Naive thymus-derived CD4-positive, alpha-beta T cell (primary cell): ENCODE results near the gene DHX15. TPM values are rescaled to one million over a fixed set of nuclear protein-coding genes. Genes with fewer than 3 reads are reported as not detected.
A peak's percentile ranks its signal among the peaks of the same experiment; 100 is the strongest.

Experiments
- ATAC-seq: fragments of 150-1000 bp; cut with Tn5 transposase; 2 replicates; pipeline ENCODE4 v1.10.0; 2021; ENCODE audit warnings: mild to moderate bottlenecking, moderate library complexity
- CTCF ChIA-PET: fragments of 350-600 bp; sonication (Branson Sonifier 250); formaldehyde crosslinking; loops from one replicate; lab custom pipeline; 2021; ENCODE audit warnings: antibody characterized with exemption; lab: Charles Lee
- POLR2A ChIA-PET: fragments of 350-600 bp; sonication (Branson Sonifier 250); formaldehyde crosslinking; loops from one replicate; lab custom pipeline; 2021; ENCODE audit warnings: antibody characterized with exemption, inconsistent platforms; lab: Charles Lee
- DNase-seq, 9 donors: peaks; one replicate each; pipeline versions ENCODE4 v3.0.0 to v3.0.0-alpha.2; 2020 to 2022; ENCODE audit warnings: mixed read lengths in 1 of 9
- H3K27ac ChIP-seq: one replicate; pipeline ENCODE4 v1.7.0; 2013; ENCODE audit warnings: mild to moderate bottlenecking, low read depth, low read length, moderate library complexity
- H3K27me3 ChIP-seq, 2 donors: one replicate each; pipeline ENCODE4 v1.7.0; 2013; ENCODE audit warnings: low read length in 2 of 2, mild to moderate bottlenecking in 2 of 2, moderate library complexity in 2 of 2; ENCODE audit not compliant: control insufficient read depth in 2 of 2, insufficient read depth in 2 of 2
- H3K36me3 ChIP-seq, 3 experiments: 1 replicate in 2 of 3; 2 replicates in 1 of 3; pipeline ENCODE4 v1.7.0; 2013; ENCODE audit warnings: low read length in 3 of 3, mild to moderate bottlenecking in 3 of 3, moderate library complexity in 1 of 3; ENCODE audit not compliant: insufficient read depth in 3 of 3, control insufficient read depth in 2 of 3
- H3K4me1 ChIP-seq, 2 donors: one replicate each; pipeline ENCODE4 v1.7.0; 2013; ENCODE audit warnings: low read length in 2 of 2, mild to moderate bottlenecking in 2 of 2, moderate library complexity in 1 of 2; ENCODE audit not compliant: control insufficient read depth in 2 of 2, insufficient read depth in 2 of 2
- H3K4me3 ChIP-seq: 2 replicates; pipeline ENCODE4 v1.7.0; 2013; ENCODE audit warnings: mild to moderate bottlenecking, low read length
- H3K9me3 ChIP-seq, 3 experiments: 1 replicate in 2 of 3; 2 replicates in 1 of 3; pipeline ENCODE4 v1.7.0; 2013; ENCODE audit warnings: low read length in 3 of 3; ENCODE audit not compliant: control insufficient read depth in 2 of 3
- H3K27ac Mint-ChIP-seq, 9 donors: one replicate each; pipeline ENCODE4 v1.8.0; 2020 to 2022; ENCODE audit warnings: mixed read lengths in 9 of 9, mild to moderate bottlenecking in 8 of 9, moderate library complexity in 5 of 9, inconsistent platforms in 2 of 9
- H3K27me3 Mint-ChIP-seq, 5 donors: one replicate each; pipeline ENCODE4 v1.8.0; 2021 to 2022; ENCODE audit warnings: mixed read lengths in 5 of 5, mild to moderate bottlenecking in 1 of 5
- H3K36me3 Mint-ChIP-seq, 5 donors: one replicate each; pipeline ENCODE4 v1.8.0; 2020 to 2022; ENCODE audit warnings: mixed read lengths in 5 of 5, mild to moderate bottlenecking in 3 of 5, inconsistent platforms in 1 of 5
- H3K4me1 Mint-ChIP-seq, 7 donors: one replicate each; pipeline ENCODE4 v1.8.0; 2020 to 2022; ENCODE audit warnings: mixed read lengths in 7 of 7, mild to moderate bottlenecking in 3 of 7, inconsistent platforms in 1 of 7
- H3K4me3 Mint-ChIP-seq, 10 donors: one replicate each; pipeline ENCODE4 v1.8.0; 2020 to 2022; ENCODE audit warnings: mild to moderate bottlenecking in 10 of 10, mixed read lengths in 10 of 10, moderate library complexity in 6 of 10, inconsistent platforms in 2 of 10
- H3K9me3 Mint-ChIP-seq, 11 donors: one replicate each; pipeline ENCODE4 v1.8.0; 2020 to 2022; ENCODE audit warnings: mixed read lengths in 11 of 11, mild to moderate bottlenecking in 4 of 11, inconsistent platforms in 1 of 11, moderate library complexity in 1 of 11
- intact Hi-C, 2 donors: fragments of 100-400 bp; cut with micrococcal nuclease; formaldehyde crosslinking; loops; one replicate each; pipeline ENCODE4 v1.15.1; 2023
- polyA plus RNA-seq, 2 donors: library from polyadenylated mRNA; unstranded; fragments of 300-500 nt; fragmentation: Illumina TruSeq; gene quantifications; one replicate each; pipeline ENCODE4 v1.2.3, GENCODE V29; 2021
- total RNA-seq, 6 experiments: library from RNA in 5 of 6; stranded (reverse) in 5 of 6; gene quantifications; 1 replicate in 5 of 6; 2 replicates in 1 of 6; pipeline ENCODE4 v1.2.3 and lab custom pipeline; 2021 to 2026

DHX15 gene
- total and polyA plus RNA-seq, 7 experiments from 2014 or later, result 44.5 to 186 (median 139) TPM

DNA sequence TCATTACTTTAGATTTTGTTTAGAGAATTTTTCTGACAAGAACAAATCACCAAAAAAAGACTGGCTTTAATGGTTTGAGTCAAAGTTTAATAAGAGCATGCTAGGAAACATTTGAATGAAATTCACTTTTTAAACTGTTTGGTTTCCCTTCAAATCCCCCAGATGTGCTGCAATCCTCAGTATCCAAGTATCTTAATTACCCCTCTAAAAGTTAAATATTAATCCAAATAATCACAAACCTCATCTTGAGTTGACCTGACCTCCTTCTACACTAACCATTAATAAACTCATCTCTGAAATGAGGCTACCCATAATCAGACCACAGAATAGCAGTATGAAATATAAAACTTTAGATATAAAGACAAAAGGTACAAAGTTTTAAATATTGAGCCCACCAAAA lies 10.1 kb downstream of the DHX15 start:
- ATAC-seq (no peak), DNase-seq (no peak)
- H3K27me3 Mint-ChIP-seq, result no peaks in the 10 kb centered on the region
- CTCF ChIA-PET, result no interaction called here
- peaks cover 3 to 67% (median 49%) of the 10 kb centered on the region in 5 donors for H3K36me3 Mint-ChIP-seq
- H3K9me3 Mint-ChIP-seq, result no peaks in the 10 kb centered on the region
- H3K4me3 ChIP-seq, result no peak overlapping the region
- H3K9me3 ChIP-seq, result no peaks in the 10 kb centered on the region
- H3K27me3 ChIP-seq, result no peaks in the 10 kb centered on the region
- H3K4me1 ChIP-seq, result peaks cover 26 to 32% of the 10 kb centered on the region in 2 donors
- H3K27ac Mint-ChIP-seq, result peak overlapping the region in 4 of 9 donors; percentile 3 to 73 (median 50)
- peaks cover 6 to 45% (median 12%) of the 10 kb centered on the region in 3 experiments for H3K36me3 ChIP-seq
- intact Hi-C loops, result no loop called here
- POLR2A ChIA-PET, result interaction anchor here (2.2 kb wide), 1 partner anchor 10 kb away, joined by 14 read pairs; the partner anchor contains the start of gene DHX15
- no peak overlapping the region for H3K27ac ChIP-seq
- peak overlapping the region in 6 of 10 donors; percentile 31 to 55 (median 48) for H3K4me3 Mint-ChIP-seq
- peaks cover 49 to 91% (median 86%) of the 10 kb centered on the region in 7 donors for H3K4me1 Mint-ChIP-seq

DNA sequence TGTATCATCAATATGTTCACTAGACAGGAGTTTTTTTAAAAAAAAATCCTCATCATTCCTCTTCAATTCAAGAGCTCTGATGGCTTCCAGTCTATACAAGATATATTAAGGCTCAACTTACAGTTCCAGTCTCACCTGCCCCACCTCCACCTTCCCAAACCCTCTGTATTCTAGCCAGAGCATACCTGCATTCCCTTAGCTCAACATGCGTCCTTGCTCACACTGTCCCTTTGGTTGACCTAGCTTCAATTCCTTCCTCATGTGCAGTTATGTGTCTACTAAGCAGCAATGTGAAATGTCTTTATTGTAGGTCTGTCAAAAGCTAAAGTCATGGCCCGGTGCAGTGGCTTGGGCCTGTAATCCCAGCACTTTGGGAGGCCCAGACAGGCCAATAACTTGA lies 10.8 kb downstream of the DHX15 start:
- H3K9me3 Mint-ChIP-seq, result no peaks in the 10 kb centered on the region
- peak overlapping the region in 3 of 9 donors; percentile 3 to 70 (median 11) for H3K27ac Mint-ChIP-seq
- intact Hi-C loops, result no loop called here
- DNase-seq, result no peak
- H3K4me3 Mint-ChIP-seq, result peak overlapping the region in 6 of 10 donors; percentile 3 to 53 (median 28)
- H3K4me3 ChIP-seq, result no peak overlapping the region
- POLR2A ChIA-PET, result interaction anchor here (2.2 kb wide), 1 partner anchor 11 kb away, joined by 14 read pairs; the partner anchor contains the start of gene DHX15
- H3K4me1 Mint-ChIP-seq, result peaks cover 48 to 91% (median 87%) of the 10 kb centered on the region in 7 donors
- H3K4me1 ChIP-seq, result peaks cover 20 to 27% of the 10 kb centered on the region in 2 donors
- peaks cover 3 to 69% (median 50%) of the 10 kb centered on the region in 5 donors for H3K36me3 Mint-ChIP-seq
- CTCF ChIA-PET, result no interaction called here
- H3K9me3 ChIP-seq, result no peaks in the 10 kb centered on the region
- H3K27me3 ChIP-seq, result no peaks in the 10 kb centered on the region
- H3K27ac ChIP-seq, result no peak overlapping the region
- H3K27me3 Mint-ChIP-seq, result no peaks in the 10 kb centered on the region
- no peak for ATAC-seq
- H3K36me3 ChIP-seq, result peaks cover 6 to 45% (median 12%) of the 10 kb centered on the region in 3 experiments

DNA sequence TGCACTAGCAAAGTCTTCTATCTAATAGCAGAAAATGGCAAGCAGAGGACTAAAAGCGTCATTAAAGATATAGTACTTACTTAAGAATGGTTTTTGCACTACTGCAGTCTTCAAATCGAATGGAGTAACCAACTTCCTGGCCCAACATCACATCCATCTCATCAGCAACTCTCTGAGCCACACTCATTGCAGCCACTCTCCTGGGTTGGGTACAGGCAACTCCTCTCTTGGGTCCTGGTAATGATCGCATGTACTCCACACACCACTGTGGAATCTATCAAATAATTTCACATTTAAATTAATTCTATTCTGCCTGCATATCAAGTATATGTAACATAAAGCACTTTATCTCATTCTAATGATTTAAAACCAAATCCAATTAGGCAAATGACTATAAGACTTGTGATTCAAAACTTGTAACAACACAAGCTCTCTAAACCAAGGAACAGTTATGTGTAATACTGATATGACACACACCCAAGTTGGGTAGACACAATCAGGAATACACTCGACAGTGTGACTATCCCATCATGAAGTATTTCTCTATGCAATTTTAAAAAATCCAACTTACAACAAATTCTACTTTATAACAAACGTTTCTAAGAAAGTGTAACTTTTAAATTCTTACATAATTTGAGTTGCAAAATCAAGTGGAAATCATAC lies 13.6 kb downstream of the DHX15 start:
- Histone ChIP-seq H3K9me3 (no peaks in the 10 kb centered on the region), H3K27me3 (no peaks in the 10 kb centered on the region), H3K4me1 (peaks cover 9 to 31% of the 10 kb centered on the region in 2 donors), H3K36me3 (peaks cover 6 to 36% (median 7%) of the 10 kb centered on the region in 3 experiments), H3K4me3 (no peak overlapping the region), H3K27ac (no peak overlapping the region)
- ChIA-PET CTCF (no interaction called here), POLR2A (no interaction called here)
- H3K27me3 Mint-ChIP-seq, result no peaks in the 10 kb centered on the region
- DNase-seq, result no peak
- H3K4me1 Mint-ChIP-seq, result peaks cover 57 to 91% (median 79%) of the 10 kb centered on the region in 7 donors
- H3K36me3 Mint-ChIP-seq, result peaks cover 7 to 64% (median 47%) of the 10 kb centered on the region in 5 donors
- H3K9me3 Mint-ChIP-seq, result no peaks in the 10 kb centered on the region
- H3K4me3 Mint-ChIP-seq, result peak overlapping the region in 8 of 10 donors; percentile 9 to 53 (median 37)
- peak overlapping the region in 5 of 9 donors; percentile 3 to 76 (median 15) for H3K27ac Mint-ChIP-seq
- intact Hi-C loops, result no loop called here
- peak; percentile 31 for ATAC-seq

- Mint-ChIP-seq H3K27me3 (no peaks in the 10 kb centered on the region), H3K4me3 (peak overlapping the region in 8 of 10 donors; percentile 21 to 71 (median 44)), H3K9me3 (no peaks in the 10 kb centered on the region), H3K36me3 (peaks cover 7 to 62% (median 47%) of the 10 kb centered on the region in 5 donors), H3K27ac (peak overlapping the region in 5 of 9 donors; percentile 13 to 76 (median 56)), H3K4me1 (peaks cover 57 to 91% (median 81%) of the 10 kb centered on the region in 7 donors)
- Histone ChIP-seq H3K27me3 (no peaks in the 10 kb centered on the region), H3K27ac (no peak overlapping the region), H3K4me3 (no peak overlapping the region), H3K36me3 (peaks cover 2 to 35% (median 6%) of the 10 kb centered on the region in 3 experiments), H3K4me1 (peaks cover 9 to 31% of the 10 kb centered on the region in 2 donors), H3K9me3 (no peaks in the 10 kb centered on the region)
- DNase-seq, result no peak
- no peak for ATAC-seq
- CTCF ChIA-PET, result no interaction called here
- POLR2A ChIA-PET, result no interaction called here
- intact Hi-C loops, result no loop called here
These were observed 14.2 kb downstream of the DHX15 start for GRCh38 chr4:24570172-24570571.

GRCh38 chr4:24569662-24570061 lies 14.7 kb downstream of the DHX15 start:
- Mint-ChIP-seq H3K4me1 (peaks cover 61 to 95% (median 83%) of the 10 kb centered on the region in 7 donors), H3K36me3 (peaks cover 7 to 61% (median 48%) of the 10 kb centered on the region in 5 donors), H3K4me3 (peak overlapping the region in 9 of 10 donors; percentile 21 to 71 (median 45)), H3K27me3 (no peaks in the 10 kb centered on the region), H3K27ac (peak overlapping the region in 6 of 9 donors; percentile 7 to 69 (median 38)), H3K9me3 (no peaks in the 10 kb centered on the region)
- POLR2A ChIA-PET, result no interaction called here
- Histone ChIP-seq H3K27ac (no peak overlapping the region), H3K4me3 (no peak overlapping the region), H3K36me3 (peaks cover 0 to 35% (median 6%) of the 10 kb centered on the region in 3 experiments), H3K4me1 (peaks cover 9 to 31% of the 10 kb centered on the region in 2 donors), H3K27me3 (no peaks in the 10 kb centered on the region), H3K9me3 (no peaks in the 10 kb centered on the region)
- ATAC-seq (peak; percentile 22), DNase-seq (no peak)
- intact Hi-C loops, result no loop called here
- CTCF ChIA-PET, result no interaction called here

DNA sequence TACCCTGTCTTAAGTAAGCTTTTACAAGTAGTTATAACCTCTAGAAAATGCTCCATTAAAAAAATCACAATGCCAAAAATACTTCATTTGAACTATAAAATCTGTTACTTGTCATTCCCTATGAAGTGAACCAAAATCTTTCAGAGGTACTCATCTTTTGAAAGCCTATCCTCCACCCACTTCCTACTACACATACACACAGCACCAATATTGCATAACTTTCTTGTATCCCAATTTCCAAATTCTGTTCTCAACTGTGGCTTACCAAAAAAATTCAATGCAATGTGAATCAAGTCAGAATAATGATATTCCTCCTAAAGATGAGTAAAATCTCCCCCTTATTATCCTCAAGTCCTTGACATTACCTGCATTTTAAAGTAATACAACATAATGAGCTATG lies 15.9 kb downstream of the DHX15 start:
- Histone ChIP-seq H3K27me3 (no peaks in the 10 kb centered on the region), H3K4me1 (peaks cover 9 to 31% of the 10 kb centered on the region in 2 donors), H3K36me3 (peaks cover 0 to 33% (median 6%) of the 10 kb centered on the region in 3 experiments), H3K4me3 (no peak overlapping the region), H3K27ac (no peak overlapping the region), H3K9me3 (no peaks in the 10 kb centered on the region)
- Mint-ChIP-seq H3K27ac (peak overlapping the region in 2 of 9 donors; percentile 3 to 11), H3K4me3 (peak overlapping the region in 4 of 10 donors; percentile 4 to 45 (median 24)), H3K36me3 (peaks cover 11 to 62% (median 47%) of the 10 kb centered on the region in 5 donors), H3K27me3 (no peaks in the 10 kb centered on the region), H3K4me1 (peaks cover 60 to 95% (median 82%) of the 10 kb centered on the region in 7 donors), H3K9me3 (no peaks in the 10 kb centered on the region)
- DNase-seq (no peak), ATAC-seq (no peak)
- CTCF ChIA-PET, result no interaction called here
- POLR2A ChIA-PET, result no interaction called here
- intact Hi-C loops, result no loop called here
